ENCODE measurements around the gene PNPLA1.

The PNPLA1 gene

GRCh38 chr6:36324715-36325114, 54.9 kb downstream of the PNPLA1 start:
- Histone ChIP-seq H3K9ac (ENCODE audit: low read depth, low read length) (no peak overlapping the region), H3K36me3 (ENCODE audit: insufficient read depth, low read length) (no peaks in the 10 kb centered on the region), H3K4me1 (ENCODE audit: insufficient read depth, low read length) (peaks cover 6% of the 10 kb centered on the region; the same call in 1 of the 2 replicates), H3K9me3 (ENCODE audit: control insufficient read depth, insufficient read depth, low read length) (no peaks in the 10 kb centered on the region)

- Histone ChIP-seq H3K9me3 (ENCODE audit: control insufficient read depth, insufficient read depth, low read length) (no peaks in the 10 kb centered on the region), H3K4me1 (ENCODE audit: insufficient read depth, low read length) (peaks cover 6% of the 10 kb centered on the region; the same call in 1 of the 2 replicates), H3K9ac (ENCODE audit: low read depth, low read length) (no peak overlapping the region), H3K36me3 (ENCODE audit: insufficient read depth, low read length) (no peaks in the 10 kb centered on the region)
Measured at GRCh38 chr6:36326356-36326995, 56.6 kb downstream of the PNPLA1 start.

GRCh38 chr6:36327226-36327918, 57.5 kb downstream of the PNPLA1 start:
- H3K9me3 ChIP-seq (ENCODE audit: control insufficient read depth, insufficient read depth, low read length): no peaks in the 10 kb centered on the region
- H3K4me1 ChIP-seq (ENCODE audit: insufficient read depth, low read length): peaks cover 6% of the 10 kb centered on the region; the same call in 1 of the 2 replicates
- no peaks in the 10 kb centered on the region for H3K36me3 ChIP-seq (ENCODE audit: insufficient read depth, low read length)
- no peak overlapping the region for H3K9ac ChIP-seq (ENCODE audit: low read depth, low read length)

- Histone ChIP-seq H3K9me3 (ENCODE audit: control insufficient read depth, insufficient read depth, low read length) (no peaks in the 10 kb centered on the region), H3K9ac (ENCODE audit: low read depth, low read length) (no peak overlapping the region), H3K4me1 (ENCODE audit: insufficient read depth, low read length) (peaks cover 6% of the 10 kb centered on the region; the same call in 1 of the 2 replicates), H3K36me3 (ENCODE audit: insufficient read depth, low read length) (no peaks in the 10 kb centered on the region)
Measured at GRCh38 chr6:36327919-36328236, 58.0 kb downstream of the PNPLA1 start.

- H3K9me3 ChIP-seq (ENCODE audit: control insufficient read depth, insufficient read depth, low read length): no peaks in the 10 kb centered on the region
- H3K4me1 ChIP-seq (ENCODE audit: insufficient read depth, low read length): peaks cover 6% of the 10 kb centered on the region; the same call in 1 of the 2 replicates
- H3K36me3 ChIP-seq (ENCODE audit: insufficient read depth, low read length): no peaks in the 10 kb centered on the region
- H3K9ac ChIP-seq (ENCODE audit: low read depth, low read length): no peak overlapping the region
Measured at GRCh38 chr6:36328600-36328999, 58.7 kb downstream of the PNPLA1 start.

GRCh38 chr6:36329798-36330291, 60.0 kb downstream of the PNPLA1 start:
- H3K36me3 ChIP-seq (ENCODE audit: insufficient read depth, low read length): no peaks in the 10 kb centered on the region
- peaks cover 6% of the 10 kb centered on the region; the same call in 1 of the 2 replicates for H3K4me1 ChIP-seq (ENCODE audit: insufficient read depth, low read length)
- no peaks in the 10 kb centered on the region for H3K9me3 ChIP-seq (ENCODE audit: control insufficient read depth, insufficient read depth, low read length)
- no peak overlapping the region for H3K9ac ChIP-seq (ENCODE audit: low read depth, low read length)

- H3K36me3 ChIP-seq (ENCODE audit: insufficient read depth, low read length): no peaks in the 10 kb centered on the region
- no peaks in the 10 kb centered on the region for H3K9me3 ChIP-seq (ENCODE audit: control insufficient read depth, insufficient read depth, low read length)
- H3K9ac ChIP-seq (ENCODE audit: low read depth, low read length): no peak overlapping the region
- peaks cover 6% of the 10 kb centered on the region; the same call in 1 of the 2 replicates for H3K4me1 ChIP-seq (ENCODE audit: insufficient read depth, low read length)
Measured at GRCh38 chr6:36330366-36330765, 60.5 kb downstream of the PNPLA1 start.

- peaks cover 6% of the 10 kb centered on the region; the same call in 1 of the 2 replicates for H3K4me1 ChIP-seq (ENCODE audit: insufficient read depth, low read length)
- H3K9me3 ChIP-seq (ENCODE audit: control insufficient read depth, insufficient read depth, low read length): no peaks in the 10 kb centered on the region
- no peak overlapping the region for H3K9ac ChIP-seq (ENCODE audit: low read depth, low read length)
- no peaks in the 10 kb centered on the region for H3K36me3 ChIP-seq (ENCODE audit: insufficient read depth, low read length)
Measured at GRCh38 chr6:36331381-36331780, 61.5 kb downstream of the PNPLA1 start.

- no peaks in the 10 kb centered on the region for H3K9me3 ChIP-seq (ENCODE audit: control insufficient read depth, insufficient read depth, low read length)
- H3K36me3 ChIP-seq (ENCODE audit: insufficient read depth, low read length): no peaks in the 10 kb centered on the region
- no peaks in the 10 kb centered on the region; the same call in 1 of the 2 replicates for H3K4me1 ChIP-seq (ENCODE audit: insufficient read depth, low read length)
- no peak overlapping the region for H3K9ac ChIP-seq (ENCODE audit: low read depth, low read length)
Measured at GRCh38 chr6:36333171-36333895, 63.5 kb downstream of the PNPLA1 start.

GRCh38 chr6:36333931-36334725, 64.3 kb downstream of the PNPLA1 start:
- H3K9ac ChIP-seq (ENCODE audit: low read depth, low read length): no peak overlapping the region

GRCh38 chr6:36334832-36335459, 65.1 kb downstream of the PNPLA1 start:
- Histone ChIP-seq H3K36me3 (ENCODE audit: insufficient read depth, low read length) (no peaks in the 10 kb centered on the region), H3K9me3 (ENCODE audit: control insufficient read depth, insufficient read depth, low read length) (no peaks in the 10 kb centered on the region), H3K4me1 (ENCODE audit: insufficient read depth, low read length) (no peaks in the 10 kb centered on the region; the same call in 1 of the 2 replicates), H3K9ac (ENCODE audit: low read depth, low read length) (no peak overlapping the region)

More at GRCh38 chr6:36333931-36334725, 64.3 kb downstream of the PNPLA1 start:
- Histone ChIP-seq H3K4me1 (ENCODE audit: insufficient read depth, low read length) (no peaks in the 10 kb centered on the region; the same call in 1 of the 2 replicates), H3K36me3 (ENCODE audit: insufficient read depth, low read length) (no peaks in the 10 kb centered on the region), H3K9me3 (ENCODE audit: control insufficient read depth, insufficient read depth, low read length) (no peaks in the 10 kb centered on the region)

GRCh38 chr6:36335465-36336207, 65.8 kb downstream of the PNPLA1 start:
- Histone ChIP-seq H3K9me3 (ENCODE audit: control insufficient read depth, insufficient read depth, low read length) (no peaks in the 10 kb centered on the region), H3K4me1 (ENCODE audit: insufficient read depth, low read length) (no peaks in the 10 kb centered on the region; the same call in 1 of the 2 replicates), H3K9ac (ENCODE audit: low read depth, low read length) (no peak overlapping the region), H3K36me3 (ENCODE audit: insufficient read depth, low read length) (no peaks in the 10 kb centered on the region)

- H3K36me3 ChIP-seq (ENCODE audit: insufficient read depth, low read length): no peaks in the 10 kb centered on the region
- no peaks in the 10 kb centered on the region for H3K9me3 ChIP-seq (ENCODE audit: control insufficient read depth, insufficient read depth, low read length)
- H3K9ac ChIP-seq (ENCODE audit: low read depth, low read length): no peak overlapping the region
- H3K4me1 ChIP-seq (ENCODE audit: insufficient read depth, low read length): no peaks in the 10 kb centered on the region; the same call in 1 of the 2 replicates
Measured at GRCh38 chr6:36336208-36336710, 66.4 kb downstream of the PNPLA1 start.

Data from ES-I3 (cell line).